Stimulated activated CD8-positive, alpha-beta memory T cell treated with anti-CD3 and anti-CD28 coated beads, Interleukin-15, amount 100 ng/mL, for 48 hours (primary cell): Measurements from ENCODE around the gene MRPL32.
A peak's percentile ranks its signal among the peaks of the same experiment; 100 is the strongest.
"Not testable (repeated sequence)": the region's sequence is repeated elsewhere in the genome, so short reads cannot be mapped to it uniquely, and the experiment has no call there.

Experiments
- DNase-seq, 2 donors: peaks; one replicate each; pipeline ENCODE4 v3.0.0-alpha.2; 2020; ENCODE audit warnings: low read depth in 2 of 2

MRPL32 gene

GRCh38 chr7:42931834-42932651 is at the start of gene MRPL32, which contains the start of gene PSMA2:
TSS of gene MRPL32 (plus strand) at chr7:42932376. CDS start at chr7:42932387, 11 bp downstream.
TSS of gene PSMA2 (minus strand) at chr7:42932174. CDS start at chr7:42932158, 16 bp downstream.
- peak; percentile 90 to 91 for DNase-seq

- no peak for DNase-seq
These were observed 48.2 kb upstream of the MRPL32 start for GRCh38 chr7:42883950-42884349.

- DNase-seq = not testable (repeated sequence)
These were observed 47.0 kb upstream of the MRPL32 start for GRCh38 chr7:42885183-42885582.

GRCh38 chr7:42886129-42886528 is 46.0 kb upstream of the MRPL32 start:
- no peak for DNase-seq

- no peak for DNase-seq
These were observed 45.2 kb upstream of the MRPL32 start for GRCh38 chr7:42886893-42887505.

- no peak for DNase-seq
These were observed 38.6 kb upstream of the MRPL32 start for GRCh38 chr7:42893346-42894240.

GRCh38 chr7:42900842-42901241 is 31.3 kb upstream of the MRPL32 start:
- DNase-seq = no peak

GRCh38 chr7:42902331-42902730 is 29.8 kb upstream of the MRPL32 start:
- DNase-seq = no peak

GRCh38 chr7:42906181-42906580 is 26.0 kb upstream of the MRPL32 start:
- DNase-seq = no peak

GRCh38 chr7:42907316-42907715 is 24.9 kb upstream of the MRPL32 start:
- DNase-seq = no peak

GRCh38 chr7:42910306-42910705 is 21.9 kb upstream of the MRPL32 start:
- DNase-seq = no peak

- peak; percentile 91 to 93 for DNase-seq
These were observed 20.4 kb upstream of the MRPL32 start, which contains the start of gene C7orf25 for GRCh38 chr7:42911454-42912447. TSS of gene C7orf25 (minus strand) at chr7:42912070. CDS start at chr7:42910900, 1,170 bp downstream.

GRCh38 chr7:42913591-42913990 is 18.6 kb upstream of the MRPL32 start:
- no peak for DNase-seq

GRCh38 chr7:42914009-42914408 is 18.2 kb upstream of the MRPL32 start:
- no peak for DNase-seq

- no peak for DNase-seq
These were observed 17.6 kb upstream of the MRPL32 start for GRCh38 chr7:42914421-42915045.

GRCh38 chr7:42915356-42915755 is 16.8 kb upstream of the MRPL32 start:
- no peak for DNase-seq

- DNase-seq = no peak
These were observed 10.0 kb upstream of the MRPL32 start for GRCh38 chr7:42922017-42922753.

GRCh38 chr7:42924223-42924838 is 7.8 kb upstream of the MRPL32 start:
- DNase-seq = no peak

- no peak for DNase-seq
These were observed 6.5 kb upstream of the MRPL32 start for GRCh38 chr7:42925630-42926029.
